Muscle of arm (tissue), 12 donors: ENCODE measurements around the gene MGLL. TPM values are rescaled to one million over a fixed set of nuclear protein-coding genes. Genes with fewer than 3 reads are reported as not detected.

ENCODE experiments used
- DNase-seq: peaks from one replicate; pipeline ENCODE4 v3.0.0-alpha.2; 2013
- polyA plus RNA-seq, 12 donors: library from polyadenylated mRNA; unstranded; fragments of 120-200 nt; gene quantifications; one replicate each; pipeline ENCODE4 v1.2.1, GENCODE V29; 2013; ENCODE audit not compliant: insufficient read length in 12 of 12

The MGLL gene
- polyA plus RNA-seq, 12 donors: 16.2 to 29.9 (median 24.6) TPM; not detected in 1

- DNase-seq: no peak
These were observed 44.2 kb downstream of the MGLL start for GRCh38 chr3:127777921-127778656.

- no peak for DNase-seq
These were observed 45.0 kb downstream of the MGLL start for GRCh38 chr3:127777332-127777731.

GRCh38 chr3:127776347-127776746 lies 46.0 kb downstream of the MGLL start:
- no peak for DNase-seq

- peak; percentile 63 for DNase-seq
These were observed 46.8 kb downstream of the MGLL start for GRCh38 chr3:127775398-127776109.

GRCh38 chr3:127774647-127775046 lies 47.7 kb downstream of the MGLL start:
- no peak for DNase-seq

GRCh38 chr3:127773752-127774395 lies 48.4 kb downstream of the MGLL start:
- no peak for DNase-seq

- DNase-seq: no peak
These were observed 49.2 kb downstream of the MGLL start for GRCh38 chr3:127772827-127773751.

- no peak for DNase-seq
These were observed 50.0 kb downstream of the MGLL start for GRCh38 chr3:127772273-127772672.

- DNase-seq: no peak
These were observed 50.6 kb downstream of the MGLL start for GRCh38 chr3:127771746-127772145.

GRCh38 chr3:127770671-127771355 lies 51.5 kb downstream of the MGLL start:
- DNase-seq: no peak

- no peak for DNase-seq
These were observed 52.8 kb downstream of the MGLL start for GRCh38 chr3:127769284-127770081.

GRCh38 chr3:127768346-127769008 lies 53.8 kb downstream of the MGLL start:
- no peak for DNase-seq

GRCh38 chr3:127767126-127767525 lies 55.2 kb downstream of the MGLL start:
- no peak for DNase-seq

- DNase-seq: no peak
These were observed 56.6 kb downstream of the MGLL start for GRCh38 chr3:127765735-127766134.

GRCh38 chr3:127764841-127765362 lies 57.4 kb downstream of the MGLL start:
- no peak for DNase-seq

GRCh38 chr3:127764301-127764700 lies 58.0 kb downstream of the MGLL start:
- no peak for DNase-seq

GRCh38 chr3:127763816-127764215 lies 58.5 kb downstream of the MGLL start:
- no peak for DNase-seq

GRCh38 chr3:127763337-127763736 lies 59.0 kb downstream of the MGLL start:
- no peak for DNase-seq

- no peak for DNase-seq
These were observed 59.6 kb downstream of the MGLL start for GRCh38 chr3:127762787-127763105.
